ENCODE data around the gene ATOX1. TPM values are rescaled to one million over a fixed set of nuclear protein-coding genes. Genes with fewer than 3 reads are reported as not detected.

Gene ATOX1
- total RNA-seq, 2 donors from 2014 or later, result 32.9 to 36.8 TPM

DNA sequence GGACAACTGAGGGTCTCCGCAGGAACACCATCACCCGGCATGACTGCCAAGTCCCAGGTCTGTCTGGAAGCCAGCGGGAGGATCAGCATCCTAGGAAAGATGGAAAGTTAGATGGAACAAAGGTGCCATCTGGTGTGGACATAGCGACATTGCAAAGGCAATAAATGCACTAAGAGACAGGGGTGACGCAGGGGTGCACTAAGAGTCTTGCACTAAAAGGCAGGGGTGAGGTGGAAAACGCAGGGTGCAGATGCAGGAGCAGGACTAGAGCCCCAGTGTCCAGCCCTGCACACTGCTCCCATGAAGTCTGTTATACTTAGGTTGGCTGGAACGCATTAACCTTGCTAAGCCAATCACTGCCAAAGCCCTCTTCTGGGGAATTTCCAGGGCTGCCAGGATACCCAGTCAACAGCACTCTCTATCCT lies 15.5 kb downstream of the ATOX1 start:
- TF ChIP-seq, protein P1, sequence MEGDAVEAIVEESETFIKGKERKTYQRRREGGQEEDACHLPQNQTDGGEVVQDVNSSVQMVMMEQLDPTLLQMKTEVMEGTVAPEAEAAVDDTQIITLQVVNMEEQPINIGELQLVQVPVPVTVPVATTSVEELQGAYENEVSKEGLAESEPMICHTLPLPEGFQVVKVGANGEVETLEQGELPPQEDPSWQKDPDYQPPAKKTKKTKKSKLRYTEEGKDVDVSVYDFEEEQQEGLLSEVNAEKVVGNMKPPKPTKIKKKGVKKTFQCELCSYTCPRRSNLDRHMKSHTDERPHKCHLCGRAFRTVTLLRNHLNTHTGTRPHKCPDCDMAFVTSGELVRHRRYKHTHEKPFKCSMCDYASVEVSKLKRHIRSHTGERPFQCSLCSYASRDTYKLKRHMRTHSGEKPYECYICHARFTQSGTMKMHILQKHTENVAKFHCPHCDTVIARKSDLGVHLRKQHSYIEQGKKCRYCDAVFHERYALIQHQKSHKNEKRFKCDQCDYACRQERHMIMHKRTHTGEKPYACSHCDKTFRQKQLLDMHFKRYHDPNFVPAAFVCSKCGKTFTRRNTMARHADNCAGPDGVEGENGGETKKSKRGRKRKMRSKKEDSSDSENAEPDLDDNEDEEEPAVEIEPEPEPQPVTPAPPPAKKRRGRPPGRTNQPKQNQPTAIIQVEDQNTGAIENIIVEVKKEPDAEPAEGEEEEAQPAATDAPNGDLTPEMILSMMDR (IDR thresholded peaks at IDR 0.05), result peak; percentile 67
- Histone ChIP-seq H3K9me3 (no peaks in the 10 kb centered on the region), H3K4me3 (no peak overlapping the region), H3K4me1 (ENCODE audit: control insufficient read depth in 1 of 2, low read depth in 2 of 2) (peaks cover 27 to 60% of the 10 kb centered on the region in 2 donors), H3K36me3 (no peaks in the 10 kb centered on the region), H3K27ac (no peak overlapping the region), H3K27me3 (replicated peaks; ENCODE audit: insufficient read depth) (no peaks in the 10 kb centered on the region)
- no peak for ATAC-seq (ENCODE audit: insufficient number of reproducible peaks, low FRiP score, low read depth)
- DNase-seq (ENCODE audit: low spot score), result no peak

- ATAC-seq (ENCODE audit: insufficient number of reproducible peaks, low FRiP score, low read depth), result no peak
- Histone ChIP-seq H3K9me3 (no peaks in the 10 kb centered on the region), H3K4me3 (no peak overlapping the region), H3K36me3 (no peaks in the 10 kb centered on the region), H3K4me1 (ENCODE audit: control insufficient read depth in 1 of 2, low read depth in 2 of 2) (peaks cover 28 to 60% of the 10 kb centered on the region in 2 donors), H3K27ac (peak overlapping the region; percentile 75 to 77), H3K27me3 (replicated peaks; ENCODE audit: insufficient read depth) (no peaks in the 10 kb centered on the region)
- no peak for DNase-seq (ENCODE audit: low spot score)
- TF ChIP-seq, protein P1 (IDR thresholded peaks at IDR 0.05), result no peak
Measured at GRCh38 chr5:151741678-151742423, 16.6 kb downstream of the ATOX1 start.

- Histone ChIP-seq H3K4me3 (peak overlapping the region; percentile 24), H3K27ac (peak overlapping the region; percentile 75 to 77), H3K27me3 (replicated peaks; ENCODE audit: insufficient read depth) (no peaks in the 10 kb centered on the region), H3K4me1 (ENCODE audit: control insufficient read depth in 1 of 2, low read depth in 2 of 2) (peaks cover 28 to 60% of the 10 kb centered on the region in 2 donors), H3K36me3 (no peaks in the 10 kb centered on the region), H3K9me3 (no peaks in the 10 kb centered on the region)
- TF ChIP-seq, protein P1 (IDR thresholded peaks at IDR 0.05), result no peak
- DNase-seq (ENCODE audit: low spot score) (no peak), ATAC-seq (ENCODE audit: insufficient number of reproducible peaks, low FRiP score, low read depth) (peak; percentile 31)
Measured at GRCh38 chr5:151740958-151741373, 17.5 kb downstream of the ATOX1 start.

DNA sequence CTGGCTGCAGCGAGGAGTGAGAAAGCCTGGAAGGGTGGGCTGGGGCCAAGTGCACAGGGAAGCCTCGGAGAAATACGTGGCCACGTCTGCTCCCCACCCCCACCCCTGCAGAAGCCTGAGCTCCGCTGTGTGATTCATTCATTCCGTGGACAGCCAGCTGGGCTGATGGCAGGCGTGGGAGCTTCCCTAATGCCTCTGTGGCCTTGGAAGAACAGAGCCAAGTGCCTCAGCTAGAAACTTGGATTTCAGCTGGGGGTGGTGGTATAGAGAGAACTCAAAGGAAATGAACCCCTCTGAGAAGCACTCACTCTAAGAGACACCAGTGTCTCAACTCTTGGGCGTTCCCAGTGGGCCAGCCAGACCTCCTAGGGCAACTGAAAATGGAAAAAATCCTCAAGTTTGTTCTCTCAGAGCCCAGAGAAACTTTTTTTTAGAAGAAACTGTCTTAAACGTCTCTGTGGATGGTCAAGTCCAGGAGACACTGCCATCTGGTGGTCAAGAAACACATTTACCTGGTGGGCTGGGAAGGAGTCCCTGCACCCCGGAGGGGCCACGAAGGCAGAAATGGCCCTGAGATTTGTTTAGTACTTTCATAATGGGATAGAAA lies 18.0 kb downstream of the ATOX1 start:
- peak overlapping the region; percentile 24 for H3K4me3 ChIP-seq
- H3K27me3 ChIP-seq (replicated peaks; ENCODE audit: insufficient read depth), result no peaks in the 10 kb centered on the region
- ATAC-seq (ENCODE audit: insufficient number of reproducible peaks, low FRiP score, low read depth), result peak; percentile 41
- TF ChIP-seq, protein P1 (IDR thresholded peaks at IDR 0.05), result peak; percentile 93
- H3K4me1 ChIP-seq (ENCODE audit: control insufficient read depth in 1 of 2, low read depth in 2 of 2), result peaks cover 28 to 55% of the 10 kb centered on the region in 2 donors
- no peaks in the 10 kb centered on the region for H3K36me3 ChIP-seq
- no peaks in the 10 kb centered on the region for H3K9me3 ChIP-seq
- H3K27ac ChIP-seq, result peak overlapping the region; percentile 75 to 77
- DNase-seq (ENCODE audit: low spot score), result no peak

- TF ChIP-seq, protein P1 (IDR thresholded peaks at IDR 0.05), result no peak
- Histone ChIP-seq H3K4me3 (peak overlapping the region; percentile 14), H3K36me3 (no peaks in the 10 kb centered on the region), H3K9me3 (no peaks in the 10 kb centered on the region), H3K27me3 (replicated peaks; ENCODE audit: insufficient read depth) (no peaks in the 10 kb centered on the region), H3K27ac (peak overlapping the region; percentile 75 to 77), H3K4me1 (ENCODE audit: control insufficient read depth in 1 of 2, low read depth in 2 of 2) (peaks cover 28 to 50% of the 10 kb centered on the region in 2 donors)
- DNase-seq (ENCODE audit: low spot score) (no peak), ATAC-seq (ENCODE audit: insufficient number of reproducible peaks, low FRiP score, low read depth) (no peak)
Measured at GRCh38 chr5:151739939-151740335, 18.5 kb downstream of the ATOX1 start.
